SK-N-SH (cell line): ENCODE data around the gene DPH6. TPM values are rescaled to one million over a fixed set of nuclear protein-coding genes. Genes with fewer than 3 reads are reported as not detected.

ENCODE experiments used
- CTCF ChIA-PET: fragments of 300-600, 350-600 bp; formaldehyde crosslinking; extraction: SDS; loops from one replicate; lab custom pipeline; 2021; lab: Yijun Ruan, JAX
- POLR2A ChIA-PET: fragments of 350-600 bp; sonication (Branson Sonifier 250); formaldehyde crosslinking; extraction: SDS; loops from one replicate; lab custom pipeline; 2020; ENCODE audit warnings: antibody characterized with exemption, inconsistent platforms; lab: Yijun Ruan, JAX
- DNase-seq: peaks from one replicate; pipeline ENCODE4 v3.0.0; 2012
- H2AFZ ChIP-seq: fragments of 200-600 bp; sonication (generic); 2 replicates; pipeline ENCODE4 v1.8.1; 2016; ENCODE audit warnings: antibody characterized with exemption, mild to moderate bottlenecking, low read depth
- H3F3A ChIP-seq: fragments of 200-600 bp; sonication (generic); replicated peaks from 2 replicates; pipeline ENCODE3; 2016; ENCODE audit warnings: antibody characterized with exemption, mild to moderate bottlenecking; ENCODE audit not compliant: insufficient read depth
- H3K27ac ChIP-seq, 2 experiments: fragments of 200-500 bp in 1 of 2; fragments of 200-600 bp in 1 of 2; sonication (Bioruptor generic) in 1 of 2; sonication (generic), shearing (Covaris generic) in 1 of 2; 2 replicates each; pipeline versions ENCODE4 v1.5.1 to v1.6.1; 2014 to 2016; ENCODE audit warnings: low read depth in 2 of 2, inconsistent platforms in 1 of 2, low read length in 1 of 2, mild to moderate bottlenecking in 1 of 2, mixed read lengths in 1 of 2
- H3K27me3 ChIP-seq: fragments of 200-600 bp; sonication (generic), shearing (Covaris generic); 2 replicates; pipeline ENCODE4 v1.6.1; 2016; ENCODE audit warnings: mixed run types; ENCODE audit not compliant: insufficient read depth
- H3K36me3 ChIP-seq, 2 experiments: fragments of 200-500 bp in 1 of 2; fragments of 200-600 bp in 1 of 2; sonication (Bioruptor generic) in 1 of 2; sonication (generic) in 1 of 2; replicated peaks in 1 of 2; 2 replicates each; pipeline versions ENCODE3 to v1.5.1; 2014 to 2016; ENCODE audit warnings: low read length in 1 of 2, mild to moderate bottlenecking in 1 of 2; ENCODE audit not compliant: insufficient read depth in 2 of 2, control insufficient read depth in 1 of 2
- H3K4me1 ChIP-seq, 2 experiments: fragments of 200-500 bp in 1 of 2; fragments of 200-600 bp in 1 of 2; sonication (Bioruptor generic) in 1 of 2; sonication (generic), shearing (Covaris generic) in 1 of 2; 2 replicates each; pipeline versions ENCODE4 v1.5.1 to v1.6.1; 2014 to 2016; ENCODE audit warnings: low read depth in 1 of 2, low read length in 1 of 2, mixed run types in 1 of 2; ENCODE audit not compliant: insufficient read depth in 2 of 2, control insufficient read depth in 1 of 2
- H3K4me2 ChIP-seq: fragments of 200-600 bp; sonication (generic), shearing (Covaris generic); 2 replicates; pipeline ENCODE4 v1.6.1; 2017; ENCODE audit warnings: mixed run types
- H3K4me3 ChIP-seq, 2 experiments: fragments of 200-500 bp in 1 of 2; fragments of 200-600 bp in 1 of 2; sonication (Bioruptor generic) in 1 of 2; sonication (generic), shearing (Covaris generic) in 1 of 2; 2 replicates each; pipeline versions ENCODE4 v1.5.1 to v1.8.1; 2014 to 2016; ENCODE audit warnings: low read depth in 2 of 2, inconsistent platforms in 1 of 2, low read length in 1 of 2, mild to moderate bottlenecking in 1 of 2, mixed read lengths in 1 of 2, moderate library complexity in 1 of 2
- H3K79me2 ChIP-seq: fragments of 200-600 bp; sonication (generic); 2 replicates; pipeline ENCODE4 v1.8.1; 2017; ENCODE audit warnings: mild to moderate bottlenecking; ENCODE audit not compliant: insufficient read depth
- H3K9ac ChIP-seq: fragments of 200-600 bp; sonication (generic); 2 replicates; pipeline ENCODE4 v1.6.1; 2017; ENCODE audit warnings: mixed run types
- H3K9me2 ChIP-seq: fragments of 200-600 bp; sonication (generic); 2 replicates; pipeline ENCODE4 v1.6.1; 2017; ENCODE audit warnings: mixed run types
- H3K9me3 ChIP-seq: fragments of 200-600 bp; sonication (generic); 2 replicates; pipeline ENCODE4 v1.6.1; 2017; ENCODE audit warnings: mixed run types, mild to moderate bottlenecking, moderate library complexity
- H4K20me1 ChIP-seq: fragments of 200-600 bp; sonication (generic); 2 replicates; pipeline ENCODE4 v1.6.1; 2017; ENCODE audit warnings: mild to moderate bottlenecking, mixed run types; ENCODE audit not compliant: insufficient read depth
- CHD2 ChIP-seq: fragments of 150-350 bp; IDR thresholded peaks from 2 replicates; pipeline ENCODE4 v1.6.1; 2018; ENCODE audit warnings: low read length; ENCODE audit not compliant: partially characterized antibody
- EP300 ChIP-seq, 2 experiments: IDR thresholded peaks; 2 replicates each; pipeline versions ENCODE4 v1.4.0 to v1.6.1; 2012; ENCODE audit warnings: borderline replicate concordance in 1 of 2, low read depth in 1 of 2, low read length in 1 of 2
- FOSL2 ChIP-seq: IDR thresholded peaks from 2 replicates; pipeline ENCODE4 v1.4.0; 2012; ENCODE audit warnings: low read depth, mild to moderate bottlenecking, moderate library complexity, borderline replicate concordance
- FOXJ3 ChIP-seq: sonication (generic); formaldehyde crosslinking; IDR thresholded peaks from 2 replicates; pipeline ENCODE4 v1.5.1; 2020; ENCODE audit warnings: mild to moderate bottlenecking, missing genetic modification reagents
- GABPA ChIP-seq: IDR thresholded peaks from 2 replicates; pipeline ENCODE4 v1.4.0; 2012; ENCODE audit warnings: low read depth, mild to moderate bottlenecking
- GATA2 ChIP-seq: sonication (generic); formaldehyde crosslinking; IDR thresholded peaks from 2 replicates; pipeline ENCODE4 v1.5.0; 2020; ENCODE audit warnings: mild to moderate bottlenecking, missing genetic modification reagents
- JUND ChIP-seq: IDR thresholded peaks from 2 replicates; pipeline ENCODE4 v1.4.0; 2012
- NRF1 ChIP-seq: IDR thresholded peaks from 2 replicates; pipeline ENCODE4 v1.6.1; 2012; ENCODE audit warnings: low read depth, mild to moderate bottlenecking, low read length
- POLR2AphosphoS5 ChIP-seq: IDR thresholded peaks from 2 replicates; pipeline ENCODE4 v1.6.1; 2012; ENCODE audit warnings: low read depth, low read length
- RCOR1 ChIP-seq: fragments of 150-350 bp; IDR thresholded peaks from 2 replicates; pipeline ENCODE4 v1.6.1; 2017; ENCODE audit warnings: antibody characterized with exemption, low read length
- REST ChIP-seq: IDR thresholded peaks from 2 replicates; pipeline ENCODE4 v1.6.1; 2012; ENCODE audit warnings: mild to moderate bottlenecking, low read depth, low read length, moderate library complexity
- RFX5 ChIP-seq: IDR thresholded peaks from 2 replicates; pipeline ENCODE4 v1.6.1; 2012; ENCODE audit warnings: mild to moderate bottlenecking, improper control_type of control experiment, low read length
- SIN3A ChIP-seq: IDR thresholded peaks from 2 replicates; pipeline ENCODE4 v1.6.1; 2012; ENCODE audit warnings: low read depth, mild to moderate bottlenecking, low read length, moderate library complexity, borderline replicate concordance
- SMC3 ChIP-seq: IDR thresholded peaks from 2 replicates; pipeline ENCODE4 v1.6.1; 2012; ENCODE audit warnings: low read depth, low read length, improper control_type of control experiment
- TEAD4 ChIP-seq: IDR thresholded peaks from 2 replicates; pipeline ENCODE4 v1.4.0; 2012; ENCODE audit warnings: mild to moderate bottlenecking, borderline replicate concordance; ENCODE audit not compliant: insufficient read depth
- ZBTB33 ChIP-seq: IDR thresholded peaks from 2 replicates; pipeline ENCODE4 v1.4.0; 2012; ENCODE audit warnings: low read depth, borderline replicate concordance
- polyA plus RNA-seq, 3 experiments: library from polyadenylated mRNA; depleted of rRNA; stranded (reverse); fragments of >200 nt; gene quantifications; 2 replicates each; pipeline ENCODE4 v1.2.3, GENCODE V29; 2012
- TF ChIP-seq, protein P1 (sequence below): fragments of 150-350 bp; IDR thresholded peaks from 2 replicates; pipeline ENCODE4 v1.6.1; 2016; ENCODE audit warnings: mild to moderate bottlenecking, low read depth, low read length
- TF ChIP-seq, protein P2 (sequence below): fragments of 200-600 bp; sonication (generic); IDR thresholded peaks from 2 replicates; pipeline ENCODE4 v1.6.1; 2017; ENCODE audit warnings: antibody characterized with exemption, mild to moderate bottlenecking, moderate library complexity
- TF ChIP-seq, protein P3 (sequence below): fragments of 150-350 bp; IDR thresholded peaks from 2 replicates; pipeline ENCODE4 v1.6.1; 2017; ENCODE audit warnings: antibody characterized with exemption, low read length, low read depth, borderline replicate concordance
- TF ChIP-seq, protein P4 (sequence below): IDR thresholded peaks from 2 replicates; pipeline ENCODE4; 2012

DPH6 gene
- polyA plus RNA-seq, 1 of the 3 experiments (the other 2 are of a cell fraction): 15.7 TPM

- TF ChIP-seq, protein P1, sequence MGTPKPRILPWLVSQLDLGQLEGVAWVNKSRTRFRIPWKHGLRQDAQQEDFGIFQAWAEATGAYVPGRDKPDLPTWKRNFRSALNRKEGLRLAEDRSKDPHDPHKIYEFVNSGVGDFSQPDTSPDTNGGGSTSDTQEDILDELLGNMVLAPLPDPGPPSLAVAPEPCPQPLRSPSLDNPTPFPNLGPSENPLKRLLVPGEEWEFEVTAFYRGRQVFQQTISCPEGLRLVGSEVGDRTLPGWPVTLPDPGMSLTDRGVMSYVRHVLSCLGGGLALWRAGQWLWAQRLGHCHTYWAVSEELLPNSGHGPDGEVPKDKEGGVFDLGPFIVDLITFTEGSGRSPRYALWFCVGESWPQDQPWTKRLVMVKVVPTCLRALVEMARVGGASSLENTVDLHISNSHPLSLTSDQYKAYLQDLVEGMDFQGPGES: no peak
- TF ChIP-seq SIN3A (no peak), EP300 (IDR thresholded peaks at IDR 0.05; ENCODE audit: borderline replicate concordance in 1 of 2, low read depth in 1 of 2, low read length in 1 of 2) (no peak), POLR2AphosphoS5 (no peak), JUND (no peak), FOXJ3 (CRISPR knock-in tag) (no peak), TEAD4 (no peak), SMC3 (no peak), FOSL2 (no peak)
These were observed 187.1 kb downstream of the DPH6 start (continued) for GRCh38 chr15:35358824-35359223.

DNA sequence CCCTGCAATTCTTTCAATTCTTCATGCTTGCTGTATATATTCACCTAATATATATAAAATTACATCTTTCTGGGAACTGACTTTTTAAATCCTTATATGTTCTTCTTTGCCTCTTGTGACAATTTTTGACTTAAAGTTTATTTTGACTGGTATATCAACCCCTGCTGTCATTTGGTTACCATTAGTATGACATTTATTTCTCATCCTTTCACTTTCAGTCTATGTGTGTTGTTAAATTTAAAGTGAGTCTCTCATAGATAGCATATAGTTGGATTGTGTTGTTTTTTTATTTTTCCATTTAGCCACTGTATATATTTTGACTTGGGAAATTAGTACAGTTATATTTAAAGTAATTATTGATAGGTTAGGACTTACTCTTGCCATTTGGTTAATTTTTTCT, 194.9 kb downstream of the DPH6 start:
- no peak overlapping the region for H2AFZ ChIP-seq
- POLR2A ChIA-PET: no interaction called here
- TF ChIP-seq, protein P2, sequence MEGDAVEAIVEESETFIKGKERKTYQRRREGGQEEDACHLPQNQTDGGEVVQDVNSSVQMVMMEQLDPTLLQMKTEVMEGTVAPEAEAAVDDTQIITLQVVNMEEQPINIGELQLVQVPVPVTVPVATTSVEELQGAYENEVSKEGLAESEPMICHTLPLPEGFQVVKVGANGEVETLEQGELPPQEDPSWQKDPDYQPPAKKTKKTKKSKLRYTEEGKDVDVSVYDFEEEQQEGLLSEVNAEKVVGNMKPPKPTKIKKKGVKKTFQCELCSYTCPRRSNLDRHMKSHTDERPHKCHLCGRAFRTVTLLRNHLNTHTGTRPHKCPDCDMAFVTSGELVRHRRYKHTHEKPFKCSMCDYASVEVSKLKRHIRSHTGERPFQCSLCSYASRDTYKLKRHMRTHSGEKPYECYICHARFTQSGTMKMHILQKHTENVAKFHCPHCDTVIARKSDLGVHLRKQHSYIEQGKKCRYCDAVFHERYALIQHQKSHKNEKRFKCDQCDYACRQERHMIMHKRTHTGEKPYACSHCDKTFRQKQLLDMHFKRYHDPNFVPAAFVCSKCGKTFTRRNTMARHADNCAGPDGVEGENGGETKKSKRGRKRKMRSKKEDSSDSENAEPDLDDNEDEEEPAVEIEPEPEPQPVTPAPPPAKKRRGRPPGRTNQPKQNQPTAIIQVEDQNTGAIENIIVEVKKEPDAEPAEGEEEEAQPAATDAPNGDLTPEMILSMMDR: no peak
- TF ChIP-seq RCOR1 (no peak), GABPA (no peak), JUND (no peak), EP300 (IDR thresholded peaks at IDR 0.05; ENCODE audit: borderline replicate concordance in 1 of 2, low read depth in 1 of 2, low read length in 1 of 2) (no peak), ZBTB33 (no peak), REST (no peak), NRF1 (no peak), GATA2 (CRISPR knock-in tag) (no peak), RFX5 (no peak), CHD2 (no peak), FOSL2 (no peak)
- TF ChIP-seq, protein P1: no peak
- TF ChIP-seq, protein P3, sequence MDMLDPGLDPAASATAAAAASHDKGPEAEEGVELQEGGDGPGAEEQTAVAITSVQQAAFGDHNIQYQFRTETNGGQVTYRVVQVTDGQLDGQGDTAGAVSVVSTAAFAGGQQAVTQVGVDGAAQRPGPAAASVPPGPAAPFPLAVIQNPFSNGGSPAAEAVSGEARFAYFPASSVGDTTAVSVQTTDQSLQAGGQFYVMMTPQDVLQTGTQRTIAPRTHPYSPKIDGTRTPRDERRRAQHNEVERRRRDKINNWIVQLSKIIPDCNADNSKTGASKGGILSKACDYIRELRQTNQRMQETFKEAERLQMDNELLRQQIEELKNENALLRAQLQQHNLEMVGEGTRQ: no peak
- TF ChIP-seq, protein P4, sequence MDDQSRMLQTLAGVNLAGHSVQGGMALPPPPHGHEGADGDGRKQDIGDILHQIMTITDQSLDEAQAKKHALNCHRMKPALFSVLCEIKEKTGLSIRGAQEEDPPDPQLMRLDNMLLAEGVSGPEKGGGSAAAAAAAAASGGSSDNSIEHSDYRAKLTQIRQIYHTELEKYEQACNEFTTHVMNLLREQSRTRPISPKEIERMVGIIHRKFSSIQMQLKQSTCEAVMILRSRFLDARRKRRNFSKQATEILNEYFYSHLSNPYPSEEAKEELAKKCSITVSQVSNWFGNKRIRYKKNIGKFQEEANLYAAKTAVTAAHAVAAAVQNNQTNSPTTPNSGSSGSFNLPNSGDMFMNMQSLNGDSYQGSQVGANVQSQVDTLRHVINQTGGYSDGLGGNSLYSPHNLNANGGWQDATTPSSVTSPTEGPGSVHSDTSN: no peak

More for the DNA sequence above, 194.9 kb downstream of the DPH6 start:
- no peaks in the 10 kb centered on the region for H4K20me1 ChIP-seq
- H3K4me3 ChIP-seq: no peak overlapping the region
- no peaks in the 10 kb centered on the region for H3K9me3 ChIP-seq
- no peaks in the 10 kb centered on the region for H3K9me2 ChIP-seq
- H3K79me2 ChIP-seq: no peaks in the 10 kb centered on the region
- DNase-seq: no peak
- H3K36me3 ChIP-seq: no peaks in the 10 kb centered on the region
- H3K4me2 ChIP-seq: no peak overlapping the region
- no peak overlapping the region for H3K9ac ChIP-seq
- H3K27ac ChIP-seq: no peak overlapping the region
- H3K4me1 ChIP-seq: no peaks in the 10 kb centered on the region
- H3F3A ChIP-seq: no peaks in the 10 kb centered on the region
- H3K27me3 ChIP-seq: no peaks in the 10 kb centered on the region
- CTCF ChIA-PET: no interaction called here
